ENCODE results near the gene TAS1R2. TPM values are rescaled to one million over a fixed set of nuclear protein-coding genes. Genes with fewer than 3 reads are reported as not detected.
A peak's percentile ranks its signal among the peaks of the same experiment; 100 is the strongest.

Gene TAS1R2
- total RNA-seq, 1 experiment from 2014 or later = not detected

- in situ Hi-C loops (cut with HindIII; ENCODE audit: low sequenced_read_pairs) = no loop called here
- DNase-seq (ENCODE audit: low spot score) = no peak
Measured at GRCh38 chr1:18809953-18810899, 49.2 kb downstream of the TAS1R2 start.

- in situ Hi-C loops (cut with HindIII; ENCODE audit: low sequenced_read_pairs) = no loop called here
- no peak for DNase-seq (ENCODE audit: low spot score)
Measured at GRCh38 chr1:18808550-18808949, 50.9 kb downstream of the TAS1R2 start.

GRCh38 chr1:18807334-18808063 is 52.0 kb downstream of the TAS1R2 start:
- in situ Hi-C loops (cut with HindIII; ENCODE audit: low sequenced_read_pairs) = no loop called here
- no peak for DNase-seq (ENCODE audit: low spot score)

- DNase-seq (ENCODE audit: low spot score) = no peak
- in situ Hi-C loops (cut with HindIII; ENCODE audit: low sequenced_read_pairs) = no loop called here
Measured at GRCh38 chr1:18805925-18806849, 53.3 kb downstream of the TAS1R2 start.

GRCh38 chr1:18805150-18805879 is 54.1 kb downstream of the TAS1R2 start:
- in situ Hi-C loops (cut with HindIII; ENCODE audit: low sequenced_read_pairs) = no loop called here
- DNase-seq (ENCODE audit: low spot score) = no peak

- in situ Hi-C loops (cut with HindIII; ENCODE audit: low sequenced_read_pairs) = no loop called here
- no peak for DNase-seq (ENCODE audit: low spot score)
Measured at GRCh38 chr1:18803851-18804250, 55.6 kb downstream of the TAS1R2 start.

- in situ Hi-C loops (cut with HindIII; ENCODE audit: low sequenced_read_pairs) = no loop called here
- no peak for DNase-seq (ENCODE audit: low spot score)
Measured at GRCh38 chr1:18803151-18803791, 56.2 kb downstream of the TAS1R2 start.

- no peak for DNase-seq (ENCODE audit: low spot score)
- in situ Hi-C loops (cut with HindIII; ENCODE audit: low sequenced_read_pairs) = no loop called here
Measured at GRCh38 chr1:18802231-18802630, 57.2 kb downstream of the TAS1R2 start.

GRCh38 chr1:18800258-18800657 is 59.2 kb downstream of the TAS1R2 start:
- DNase-seq (ENCODE audit: low spot score) = no peak
- in situ Hi-C loops (cut with HindIII; ENCODE audit: low sequenced_read_pairs) = no loop called here

GRCh38 chr1:18799454-18799853 is 60.0 kb downstream of the TAS1R2 start:
- in situ Hi-C loops (cut with HindIII; ENCODE audit: low sequenced_read_pairs) = no loop called here
- DNase-seq (ENCODE audit: low spot score) = no peak

GRCh38 chr1:18798946-18799345 is 60.5 kb downstream of the TAS1R2 start:
- DNase-seq (ENCODE audit: low spot score) = no peak
- in situ Hi-C loops (cut with HindIII; ENCODE audit: low sequenced_read_pairs) = no loop called here

GRCh38 chr1:18798533-18798932 is 60.9 kb downstream of the TAS1R2 start:
- no peak for DNase-seq (ENCODE audit: low spot score)
- in situ Hi-C loops (cut with HindIII; ENCODE audit: low sequenced_read_pairs) = no loop called here

GRCh38 chr1:18796950-18797349 is 62.5 kb downstream of the TAS1R2 start:
- DNase-seq (ENCODE audit: low spot score) = no peak
- in situ Hi-C loops (cut with HindIII; ENCODE audit: low sequenced_read_pairs) = no loop called here

GRCh38 chr1:18795002-18795689 is 64.3 kb downstream of the TAS1R2 start:
- DNase-seq (ENCODE audit: low spot score) = no peak
- in situ Hi-C loops (cut with HindIII; ENCODE audit: low sequenced_read_pairs) = no loop called here

GRCh38 chr1:18794561-18794960 is 64.9 kb downstream of the TAS1R2 start:
- peak; percentile 5 for DNase-seq (ENCODE audit: low spot score)
- in situ Hi-C loops (cut with HindIII; ENCODE audit: low sequenced_read_pairs) = no loop called here

GRCh38 chr1:18794051-18794450 is 65.4 kb downstream of the TAS1R2 start:
- in situ Hi-C loops (cut with HindIII; ENCODE audit: low sequenced_read_pairs) = no loop called here
- DNase-seq (ENCODE audit: low spot score) = no peak

- no peak for DNase-seq (ENCODE audit: low spot score)
- in situ Hi-C loops (cut with HindIII; ENCODE audit: low sequenced_read_pairs) = no loop called here
Measured at GRCh38 chr1:18793164-18793563, 66.3 kb downstream of the TAS1R2 start.

- in situ Hi-C loops (cut with HindIII; ENCODE audit: low sequenced_read_pairs) = no loop called here
- no peak for DNase-seq (ENCODE audit: low spot score)
Measured at GRCh38 chr1:18792747-18793146, 66.7 kb downstream of the TAS1R2 start.
